Memory B cell (primary cell): ENCODE results near the gene RPS6KC1.
"Not testable (repeated sequence)": the region's sequence is repeated elsewhere in the genome, so short reads cannot be mapped to it uniquely, and the experiment has no call there.

Experiments
- ATAC-seq: fragments of 150-1000 bp; cut with Tn5 transposase; 2 replicates; pipeline ENCODE4 v1.10.0; 2021; ENCODE audit warnings: low read depth, mild to moderate bottlenecking, moderate library complexity
- DNase-seq, 2 donors: peaks; one replicate each; pipeline ENCODE4 v3.0.0; 2022; ENCODE audit warnings: low spot score in 2 of 2
- H3K27ac Mint-ChIP-seq: one replicate; pipeline ENCODE4 v1.8.0; 2022; ENCODE audit warnings: mild to moderate bottlenecking, moderate library complexity, mixed read lengths
- H3K27me3 Mint-ChIP-seq: one replicate; pipeline ENCODE4 v1.8.0; 2022; ENCODE audit warnings: mixed read lengths
- H3K36me3 Mint-ChIP-seq: one replicate; pipeline ENCODE4 v1.8.0; 2022; ENCODE audit warnings: mild to moderate bottlenecking, mixed read lengths
- H3K4me1 Mint-ChIP-seq: one replicate; pipeline ENCODE4 v1.8.0; 2022; ENCODE audit warnings: mixed read lengths
- H3K4me3 Mint-ChIP-seq: one replicate; pipeline ENCODE4 v1.8.0; 2022; ENCODE audit warnings: mild to moderate bottlenecking, moderate library complexity, mixed read lengths
- H3K9me3 Mint-ChIP-seq: one replicate; pipeline ENCODE4 v1.8.0; 2022; ENCODE audit warnings: mixed read lengths

RPS6KC1 gene

GRCh38 chr1:213131851-213132655 lies 81.0 kb downstream of the RPS6KC1 start:
- H3K4me1 Mint-ChIP-seq, result peaks cover 3% of the 10 kb centered on the region
- DNase-seq, result no peak
- H3K4me3 Mint-ChIP-seq, result no peak overlapping the region
- H3K27ac Mint-ChIP-seq, result no peak overlapping the region
- no peak for ATAC-seq
- H3K9me3 Mint-ChIP-seq, result no peaks in the 10 kb centered on the region
- no peaks in the 10 kb centered on the region for H3K27me3 Mint-ChIP-seq
- peaks cover 11% of the 10 kb centered on the region for H3K36me3 Mint-ChIP-seq

DNA sequence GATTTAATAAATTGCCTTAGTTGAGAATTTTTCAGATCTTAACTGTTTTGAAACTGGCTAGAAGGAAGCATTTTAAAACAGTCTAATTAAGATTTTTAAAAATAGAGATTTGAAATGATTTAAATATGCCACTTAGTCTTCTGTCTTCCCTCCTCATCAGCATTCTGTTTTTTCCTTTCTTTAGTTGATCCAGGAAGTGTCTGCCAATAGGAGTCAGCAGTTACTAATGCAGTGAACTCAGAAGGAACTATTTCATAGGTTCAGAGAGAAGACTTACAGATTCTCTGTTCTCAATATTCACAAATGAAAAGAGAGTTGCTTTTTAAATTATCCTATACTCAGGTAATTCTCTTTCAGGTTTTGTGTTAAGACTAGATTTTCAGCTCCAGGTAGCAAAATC lies 84.5 kb downstream of the RPS6KC1 start:
- Mint-ChIP-seq H3K9me3 (no peaks in the 10 kb centered on the region), H3K4me3 (no peak overlapping the region), H3K27ac (no peak overlapping the region), H3K4me1 (peaks cover 12% of the 10 kb centered on the region), H3K27me3 (no peaks in the 10 kb centered on the region), H3K36me3 (peaks cover 26% of the 10 kb centered on the region)
- ATAC-seq (no peak), DNase-seq (no peak)

- Mint-ChIP-seq H3K4me3 (no peak overlapping the region), H3K36me3 (peaks cover 25% of the 10 kb centered on the region), H3K27me3 (no peaks in the 10 kb centered on the region), H3K4me1 (peaks cover 12% of the 10 kb centered on the region), H3K27ac (no peak overlapping the region), H3K9me3 (no peaks in the 10 kb centered on the region)
- DNase-seq (no peak), ATAC-seq (no peak)
Measured at GRCh38 chr1:213136190-213136917, 85.3 kb downstream of the RPS6KC1 start.

GRCh38 chr1:213138391-213138790 lies 87.3 kb downstream of the RPS6KC1 start:
- Mint-ChIP-seq H3K27ac (no peak overlapping the region), H3K9me3 (no peaks in the 10 kb centered on the region), H3K4me1 (peaks cover 19% of the 10 kb centered on the region), H3K36me3 (peaks cover 34% of the 10 kb centered on the region), H3K27me3 (no peaks in the 10 kb centered on the region), H3K4me3 (no peak overlapping the region)
- ATAC-seq, result no peak
- DNase-seq, result no peak

GRCh38 chr1:213138892-213139291 lies 87.9 kb downstream of the RPS6KC1 start:
- Mint-ChIP-seq H3K36me3 (peaks cover 36% of the 10 kb centered on the region), H3K4me1 (peaks cover 19% of the 10 kb centered on the region), H3K9me3 (no peaks in the 10 kb centered on the region), H3K4me3 (no peak overlapping the region), H3K27me3 (no peaks in the 10 kb centered on the region), H3K27ac (no peak overlapping the region)
- ATAC-seq, result no peak
- DNase-seq, result no peak

DNA sequence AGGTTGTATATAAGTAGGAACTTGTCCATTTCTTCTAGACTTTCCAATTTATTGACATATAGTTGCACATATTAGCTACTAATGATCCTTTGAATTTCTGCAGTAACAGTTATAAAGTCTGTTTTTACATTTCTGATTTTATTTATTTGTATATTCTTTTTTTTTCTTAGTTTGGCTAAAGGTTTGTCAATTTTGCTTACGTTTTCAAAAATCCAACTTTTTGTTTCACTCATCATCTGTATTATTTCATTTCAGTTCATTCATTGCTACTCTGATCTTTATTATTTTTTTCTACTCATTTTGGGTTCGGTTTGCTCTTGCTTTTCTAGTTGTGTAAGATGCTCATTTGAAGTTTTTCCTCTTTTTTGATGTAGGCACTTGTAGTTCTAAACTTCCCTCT lies 97.9 kb downstream of the RPS6KC1 start:
- no peak overlapping the region for H3K4me3 Mint-ChIP-seq
- H3K27ac Mint-ChIP-seq, result no peak overlapping the region
- ATAC-seq (no peak), DNase-seq (no peak)
- peaks cover 6% of the 10 kb centered on the region for H3K9me3 Mint-ChIP-seq
- no peaks in the 10 kb centered on the region for H3K27me3 Mint-ChIP-seq
- H3K4me1 Mint-ChIP-seq, result no peaks in the 10 kb centered on the region
- peaks cover 38% of the 10 kb centered on the region for H3K36me3 Mint-ChIP-seq

DNA sequence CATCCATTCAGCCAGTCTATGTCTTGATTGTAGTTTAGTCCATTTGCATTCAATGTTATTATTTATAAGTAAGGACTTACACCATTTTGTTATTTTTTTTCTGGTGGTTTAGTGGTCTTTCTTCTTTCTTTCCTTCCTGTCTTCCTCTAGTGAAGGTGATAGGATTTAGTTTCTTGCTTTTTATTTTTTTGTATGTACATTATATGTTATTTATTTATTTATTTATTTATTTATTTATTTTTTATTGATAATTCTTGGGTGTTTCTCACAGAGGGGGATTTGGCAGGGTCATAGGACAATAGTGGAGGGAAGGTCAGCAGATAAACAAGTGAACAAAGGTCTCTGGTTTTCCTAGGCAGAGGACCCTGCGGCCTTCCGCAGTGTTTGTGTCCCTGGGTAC lies 99.0 kb downstream of the RPS6KC1 start:
- not testable (repeated sequence) for H3K4me1 Mint-ChIP-seq, ATAC-seq, H3K27me3 Mint-ChIP-seq, H3K4me3 Mint-ChIP-seq, DNase-seq, H3K9me3 Mint-ChIP-seq, H3K27ac Mint-ChIP-seq
- H3K36me3 Mint-ChIP-seq, result peaks cover 39% of the 10 kb centered on the region

- H3K27me3 Mint-ChIP-seq, result no peaks in the 10 kb centered on the region
- peaks cover 8% of the 10 kb centered on the region for H3K9me3 Mint-ChIP-seq
- peak overlapping the region; percentile 26 for H3K27ac Mint-ChIP-seq
- peaks cover 6% of the 10 kb centered on the region for H3K4me1 Mint-ChIP-seq
- peaks cover 29% of the 10 kb centered on the region for H3K36me3 Mint-ChIP-seq
- no peak overlapping the region for H3K4me3 Mint-ChIP-seq
- no peak for ATAC-seq
- DNase-seq, result no peak
Measured at GRCh38 chr1:213154056-213154685, 103.1 kb downstream of the RPS6KC1 start.

DNA sequence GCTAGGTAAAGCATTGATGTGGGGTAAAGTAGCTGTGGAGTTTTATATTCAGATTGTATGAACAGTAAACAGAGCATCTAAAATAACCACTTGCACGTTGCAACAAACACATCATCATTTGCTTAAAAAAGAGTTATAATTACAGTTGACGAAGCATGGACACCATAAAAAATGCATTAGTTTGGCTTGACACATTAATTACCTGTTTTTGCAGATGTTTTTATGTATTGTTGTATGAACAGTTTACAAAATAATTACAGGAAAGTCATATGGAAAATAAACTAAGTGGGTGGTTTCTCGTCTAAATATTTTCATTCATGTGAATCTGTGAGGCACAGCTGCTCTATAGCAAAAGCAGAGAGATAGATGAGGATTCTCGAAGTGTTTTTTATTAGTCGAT lies 108.3 kb downstream of the RPS6KC1 start:
- DNase-seq, result no peak
- Mint-ChIP-seq H3K9me3 (peaks cover 4% of the 10 kb centered on the region), H3K27ac (no peak overlapping the region), H3K4me3 (no peak overlapping the region), H3K27me3 (no peaks in the 10 kb centered on the region), H3K4me1 (peaks cover 1% of the 10 kb centered on the region), H3K36me3 (peaks cover 26% of the 10 kb centered on the region)
- ATAC-seq, result no peak

DNA sequence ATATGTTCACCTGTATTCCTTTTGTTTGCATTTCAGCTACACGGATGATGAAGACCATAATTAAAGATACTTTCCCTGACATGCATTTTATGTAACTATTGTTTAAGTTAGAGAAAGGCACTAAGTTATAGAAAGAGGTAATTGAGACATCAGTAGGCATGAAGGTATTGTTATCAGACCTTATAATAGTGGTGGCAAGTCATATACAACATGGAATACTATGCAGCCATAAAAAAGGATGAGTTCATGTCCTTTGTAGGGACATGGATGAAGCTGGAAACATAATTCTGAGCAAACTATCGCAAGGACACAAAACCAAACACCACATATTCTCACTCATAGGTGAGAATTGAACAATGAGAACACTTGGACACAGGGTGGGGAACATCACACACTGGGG lies 109.4 kb downstream of the RPS6KC1 start:
- DNase-seq, ATAC-seq, H3K4me1 Mint-ChIP-seq, H3K27me3 Mint-ChIP-seq, H3K27ac Mint-ChIP-seq, H3K9me3 Mint-ChIP-seq, H3K4me3 Mint-ChIP-seq: not testable (repeated sequence)
- peaks cover 22% of the 10 kb centered on the region for H3K36me3 Mint-ChIP-seq

GRCh38 chr1:213162338-213162737 lies 111.3 kb downstream of the RPS6KC1 start:
- Mint-ChIP-seq H3K9me3 (no peaks in the 10 kb centered on the region), H3K27ac (peak overlapping the region; percentile 2), H3K4me3 (no peak overlapping the region), H3K4me1 (no peaks in the 10 kb centered on the region), H3K27me3 (no peaks in the 10 kb centered on the region), H3K36me3 (peaks cover 12% of the 10 kb centered on the region)
- ATAC-seq (no peak), DNase-seq (no peak)

- ATAC-seq, result no peak
- Mint-ChIP-seq H3K27ac (peak overlapping the region; percentile 2), H3K27me3 (no peaks in the 10 kb centered on the region), H3K36me3 (peaks cover 10% of the 10 kb centered on the region), H3K4me3 (no peak overlapping the region), H3K9me3 (no peaks in the 10 kb centered on the region), H3K4me1 (no peaks in the 10 kb centered on the region)
- no peak for DNase-seq
Measured at GRCh38 chr1:213162862-213163261, 111.8 kb downstream of the RPS6KC1 start.

GRCh38 chr1:213163278-213163711 lies 112.3 kb downstream of the RPS6KC1 start:
- ATAC-seq, result no peak
- H3K4me1 Mint-ChIP-seq, result no peaks in the 10 kb centered on the region

GRCh38 chr1:213164561-213164960 lies 113.5 kb downstream of the RPS6KC1 start:
- no peak overlapping the region for H3K4me3 Mint-ChIP-seq
- no peaks in the 10 kb centered on the region for H3K9me3 Mint-ChIP-seq
- ATAC-seq, result no peak
- H3K36me3 Mint-ChIP-seq, result peaks cover 8% of the 10 kb centered on the region
- no peak for DNase-seq
- H3K4me1 Mint-ChIP-seq, result no peaks in the 10 kb centered on the region
- H3K27ac Mint-ChIP-seq, result no peak overlapping the region
- H3K27me3 Mint-ChIP-seq, result no peaks in the 10 kb centered on the region

More at GRCh38 chr1:213163278-213163711, 112.3 kb downstream of the RPS6KC1 start:
- H3K4me3 Mint-ChIP-seq, result no peak overlapping the region
- DNase-seq, result no peak
- H3K36me3 Mint-ChIP-seq, result peaks cover 10% of the 10 kb centered on the region
- H3K27me3 Mint-ChIP-seq, result no peaks in the 10 kb centered on the region
- H3K9me3 Mint-ChIP-seq, result no peaks in the 10 kb centered on the region
- peak overlapping the region; percentile 2 for H3K27ac Mint-ChIP-seq
